Tongue (tissue), 2 donors: ENCODE measurements around the gene ACVR1B. TPM values are rescaled to one million over a fixed set of nuclear protein-coding genes. Genes with fewer than 3 reads are reported as not detected.

Experiments used
- DNase-seq: peaks from one replicate; pipeline ENCODE4 v3.0.0-alpha.2; 2015
- total RNA-seq: library from RNA; depleted of rRNA; stranded (reverse); fragments of >200 nt; gene quantifications from one replicate; pipeline ENCODE4 v1.2.3, GENCODE V29; 2014

ACVR1B gene
- total RNA-seq, 1 donor from 2014 or later: 19.8 TPM

- DNase-seq: no peak
Observed at GRCh38 chr12:51917041-51917590, 34.4 kb upstream of the ACVR1B start.

- DNase-seq: peak; percentile 72
Observed at GRCh38 chr12:51917746-51918453, 33.6 kb upstream of the ACVR1B start.

- DNase-seq: no peak
Observed at GRCh38 chr12:51920046-51920445, 31.5 kb upstream of the ACVR1B start.

GRCh38 chr12:51921017-51921725, 30.3 kb upstream of the ACVR1B start:
- DNase-seq: peak; percentile 92

GRCh38 chr12:51922146-51922545, 29.4 kb upstream of the ACVR1B start:
- no peak for DNase-seq

- peak; percentile 27 for DNase-seq
Observed at GRCh38 chr12:51922762-51923505, 28.6 kb upstream of the ACVR1B start.

- DNase-seq: peak; percentile 50
Observed at GRCh38 chr12:51923506-51924365, 27.8 kb upstream of the ACVR1B start.

GRCh38 chr12:51924551-51925319, 26.8 kb upstream of the ACVR1B start:
- DNase-seq: no peak

- no peak for DNase-seq
Observed at GRCh38 chr12:51925346-51926063, 26.0 kb upstream of the ACVR1B start.

- DNase-seq: no peak
Observed at GRCh38 chr12:51926064-51926632, 25.4 kb upstream of the ACVR1B start.

GRCh38 chr12:51926718-51927117, 24.8 kb upstream of the ACVR1B start:
- DNase-seq: no peak

- DNase-seq: no peak
Observed at GRCh38 chr12:51932218-51933076, 19.1 kb upstream of the ACVR1B start.

- no peak for DNase-seq
Observed at GRCh38 chr12:51934080-51934479, 17.4 kb upstream of the ACVR1B start.

GRCh38 chr12:51937926-51938325, 13.6 kb upstream of the ACVR1B start:
- peak; percentile 63 for DNase-seq

GRCh38 chr12:51938726-51939125, 12.8 kb upstream of the ACVR1B start:
- DNase-seq: peak; percentile 54

- peak; percentile 69 for DNase-seq
Observed at GRCh38 chr12:51941011-51941581, 10.4 kb upstream of the ACVR1B start.

- DNase-seq: peak; percentile 74
Observed at GRCh38 chr12:51941604-51942003, 9.9 kb upstream of the ACVR1B start.

GRCh38 chr12:51942056-51942455, 9.4 kb upstream of the ACVR1B start:
- no peak for DNase-seq
